Left ventricle myocardium inferior (tissue), 1 donor: Measurements from ENCODE around the gene WEE1. TPM values are rescaled to one million over a fixed set of nuclear protein-coding genes. Genes with fewer than 3 reads are reported as not detected.
A peak's percentile ranks its signal among the peaks of the same experiment; 100 is the strongest.

Source experiments
- DNase-seq: peaks from one replicate; pipeline ENCODE4 v3.0.0-alpha.2; 2020
- H3K27ac ChIP-seq: fragments of 200-600 bp; replicated peaks from 2 replicates; pipeline ENCODE4 v1.8.0; 2021
- H3K27me3 ChIP-seq: fragments of 200-600 bp; 2 replicates; pipeline ENCODE4 v1.8.0; 2021; ENCODE audit warnings: low read depth
- H3K36me3 ChIP-seq: fragments of 200-600 bp; 2 replicates; pipeline ENCODE4 v1.8.0; 2021
- H3K4me1 ChIP-seq: fragments of 200-600 bp; 2 replicates; pipeline ENCODE4 v1.8.0; 2021
- H3K4me3 ChIP-seq: fragments of 200-600 bp; 2 replicates; pipeline ENCODE4 v1.8.0; 2021; ENCODE audit warnings: mild to moderate bottlenecking, moderate library complexity
- H3K9me3 ChIP-seq: fragments of 200-600 bp; replicated peaks from 2 replicates; pipeline ENCODE4 v1.8.0; 2021
- intact Hi-C: fragments of 100-400 bp; cut with micrococcal nuclease; formaldehyde crosslinking; loops from one replicate; pipeline ENCODE4 v1.11.0; 2022
- total RNA-seq: library from RNA; stranded (reverse); fragmentation: NEBNext Ultra II Directional; extraction: Animal tissue kit (Norgen Biotek cat#: 25700); gene quantifications from one replicate; pipeline ENCODE4 v1.2.1, GENCODE V29; 2021
- TF ChIP-seq, protein P1 (sequence below): fragments of 200-600 bp; IDR thresholded peaks from 2 replicates; pipeline ENCODE4 v1.8.0; 2021; ENCODE audit warnings: antibody characterized with exemption, mild to moderate bottlenecking, borderline replicate concordance
- donor health status: DM: no; HTN: yes; CAD: no; lungs with severe emphysema.

WEE1 gene
- total RNA-seq, 1 donor from 2014 or later, result 41.8 TPM

- H3K36me3 ChIP-seq, result no peaks in the 10 kb centered on the region
- DNase-seq, result no peak
- no peak overlapping the region for H3K27ac ChIP-seq
- no peaks in the 10 kb centered on the region for H3K9me3 ChIP-seq
- no peaks in the 10 kb centered on the region for H3K27me3 ChIP-seq
- intact Hi-C loops, result no loop called here
- TF ChIP-seq, protein P1, sequence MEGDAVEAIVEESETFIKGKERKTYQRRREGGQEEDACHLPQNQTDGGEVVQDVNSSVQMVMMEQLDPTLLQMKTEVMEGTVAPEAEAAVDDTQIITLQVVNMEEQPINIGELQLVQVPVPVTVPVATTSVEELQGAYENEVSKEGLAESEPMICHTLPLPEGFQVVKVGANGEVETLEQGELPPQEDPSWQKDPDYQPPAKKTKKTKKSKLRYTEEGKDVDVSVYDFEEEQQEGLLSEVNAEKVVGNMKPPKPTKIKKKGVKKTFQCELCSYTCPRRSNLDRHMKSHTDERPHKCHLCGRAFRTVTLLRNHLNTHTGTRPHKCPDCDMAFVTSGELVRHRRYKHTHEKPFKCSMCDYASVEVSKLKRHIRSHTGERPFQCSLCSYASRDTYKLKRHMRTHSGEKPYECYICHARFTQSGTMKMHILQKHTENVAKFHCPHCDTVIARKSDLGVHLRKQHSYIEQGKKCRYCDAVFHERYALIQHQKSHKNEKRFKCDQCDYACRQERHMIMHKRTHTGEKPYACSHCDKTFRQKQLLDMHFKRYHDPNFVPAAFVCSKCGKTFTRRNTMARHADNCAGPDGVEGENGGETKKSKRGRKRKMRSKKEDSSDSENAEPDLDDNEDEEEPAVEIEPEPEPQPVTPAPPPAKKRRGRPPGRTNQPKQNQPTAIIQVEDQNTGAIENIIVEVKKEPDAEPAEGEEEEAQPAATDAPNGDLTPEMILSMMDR, result no peak
- no peak overlapping the region for H3K4me3 ChIP-seq
- peaks cover 63% of the 10 kb centered on the region for H3K4me1 ChIP-seq
Measured at GRCh38 chr11:9571763-9572115, 1.7 kb upstream of the WEE1 start.

DNA sequence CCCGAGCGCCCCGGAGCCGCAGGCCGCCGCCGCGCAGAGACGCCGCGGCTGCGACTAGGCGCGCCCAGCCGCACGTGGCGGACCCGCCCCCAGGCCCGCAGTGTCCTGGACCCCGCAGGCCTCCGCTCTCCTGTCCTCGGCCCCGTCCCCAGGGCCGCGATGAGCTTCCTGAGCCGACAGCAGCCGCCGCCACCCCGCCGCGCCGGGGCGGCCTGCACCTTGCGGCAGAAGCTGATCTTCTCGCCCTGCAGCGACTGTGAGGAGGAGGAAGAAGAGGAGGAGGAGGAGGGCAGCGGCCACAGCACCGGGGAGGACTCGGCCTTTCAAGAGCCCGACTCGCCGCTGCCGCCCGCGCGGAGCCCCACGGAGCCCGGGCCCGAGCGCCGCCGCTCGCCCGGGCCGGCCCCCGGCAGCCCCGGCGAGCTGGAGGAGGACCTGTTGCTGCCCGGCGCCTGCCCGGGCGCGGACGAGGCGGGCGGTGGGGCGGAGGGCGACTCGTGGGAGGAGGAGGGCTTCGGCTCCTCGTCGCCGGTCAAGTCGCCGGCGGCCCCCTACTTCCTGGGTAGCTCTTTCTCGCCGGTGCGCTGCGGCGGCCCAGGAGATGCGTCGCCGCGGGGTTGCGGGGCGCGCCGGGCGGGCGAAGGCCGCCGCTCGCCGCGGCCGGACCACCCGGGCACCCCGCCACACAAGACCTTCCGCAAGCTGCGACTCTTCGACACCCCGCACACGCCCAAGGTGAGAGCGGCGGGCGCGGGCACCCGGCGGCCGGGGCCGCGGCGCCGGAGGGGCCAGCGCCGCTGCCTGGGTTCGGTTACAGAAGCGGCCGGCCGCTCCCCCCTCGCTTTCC, 528 bp downstream of the WEE1 start:
- peaks cover 65% of the 10 kb centered on the region for H3K4me1 ChIP-seq
- no peaks in the 10 kb centered on the region for H3K9me3 ChIP-seq
- H3K27ac ChIP-seq, result peak overlapping the region; percentile 98
- no peaks in the 10 kb centered on the region for H3K27me3 ChIP-seq
- H3K36me3 ChIP-seq, result peaks cover 7% of the 10 kb centered on the region
- peak overlapping the region; percentile 84 for H3K4me3 ChIP-seq
- peak; percentile 37 for DNase-seq
- TF ChIP-seq, protein P1, result no peak
- intact Hi-C loops, result no loop called here

DNA sequence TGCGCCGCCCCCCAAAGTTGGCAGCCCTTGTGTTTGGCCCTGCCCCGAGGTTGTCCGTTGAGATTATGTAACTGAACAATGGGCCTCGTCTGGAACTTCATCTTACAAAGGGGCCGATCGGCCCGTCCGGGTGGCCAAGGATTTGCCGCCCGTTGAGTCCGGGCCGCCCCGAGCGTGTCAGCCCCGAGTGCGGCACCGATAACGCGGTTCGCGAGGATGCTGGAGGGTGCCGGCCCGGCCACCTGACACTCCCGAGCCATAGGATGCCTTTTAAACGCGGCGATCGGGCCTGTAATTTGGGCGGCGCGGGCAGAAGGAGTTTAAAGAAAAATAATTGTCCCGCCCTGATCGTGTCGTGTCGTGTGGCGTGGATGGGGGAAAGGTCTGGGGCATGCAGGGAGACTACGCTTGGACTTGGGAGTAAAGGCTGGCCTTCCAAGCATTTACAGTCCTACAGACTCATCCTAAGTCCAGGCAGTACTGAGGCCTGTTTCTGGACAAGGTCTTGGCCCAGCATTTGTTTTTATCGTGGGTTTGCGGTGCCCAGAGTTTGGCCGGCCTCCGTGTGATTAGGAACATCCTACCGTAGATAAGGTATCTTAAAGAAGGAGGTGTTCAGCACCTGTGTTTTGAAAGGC, 1.3 kb downstream of the WEE1 start:
- Histone ChIP-seq H3K4me3 (peak overlapping the region; percentile 84), H3K27me3 (no peaks in the 10 kb centered on the region), H3K4me1 (peaks cover 58% of the 10 kb centered on the region), H3K9me3 (no peaks in the 10 kb centered on the region), H3K27ac (peak overlapping the region; percentile 98), H3K36me3 (peaks cover 7% of the 10 kb centered on the region)
- intact Hi-C loops, result no loop called here
- peak; percentile 29 for DNase-seq
- TF ChIP-seq, protein P1, result no peak

GRCh38 chr11:9575260-9576240, 2.1 kb downstream of the WEE1 start:
- Histone ChIP-seq H3K27ac (peak overlapping the region; percentile 98), H3K4me3 (peak overlapping the region; percentile 84), H3K4me1 (peaks cover 54% of the 10 kb centered on the region), H3K36me3 (peaks cover 7% of the 10 kb centered on the region), H3K9me3 (no peaks in the 10 kb centered on the region), H3K27me3 (no peaks in the 10 kb centered on the region)
- TF ChIP-seq, protein P1, result no peak
- intact Hi-C loops, result no loop called here
- DNase-seq, result peak; percentile 30

GRCh38 chr11:9576701-9577381, 3.4 kb downstream of the WEE1 start:
- Histone ChIP-seq H3K4me1 (peaks cover 54% of the 10 kb centered on the region), H3K27me3 (no peaks in the 10 kb centered on the region), H3K36me3 (peaks cover 16% of the 10 kb centered on the region), H3K27ac (peak overlapping the region; percentile 98), H3K4me3 (peak overlapping the region; percentile 84), H3K9me3 (no peaks in the 10 kb centered on the region)
- intact Hi-C loops, result no loop called here
- TF ChIP-seq, protein P1, result no peak
- no peak for DNase-seq
